Muscle of arm (tissue), 12 donors: ENCODE data around the gene CCDC134. TPM values are rescaled to one million over a fixed set of nuclear protein-coding genes. Genes with fewer than 3 reads are reported as not detected.

Source experiments
- DNase-seq: peaks from one replicate; pipeline ENCODE4 v3.0.0-alpha.2; 2013
- polyA plus RNA-seq, 12 donors: library from polyadenylated mRNA; unstranded; fragments of 120-200 nt; gene quantifications; one replicate each; pipeline ENCODE4 v1.2.1, GENCODE V29; 2013; ENCODE audit not compliant: insufficient read length in 12 of 12

The CCDC134 gene
- polyA plus RNA-seq, 12 donors, result 7.6 to 21.0 (median 9.7) TPM; not detected in 1

- DNase-seq, result no peak
These were observed 75.2 kb downstream of the CCDC134 start for GRCh38 chr22:41875531-41876270.

Other genes starting within 250 kb of the CCDC134 start
- 10 to 100 TPM in 1 of 12 donors, 1 to 10 TPM in 10, not detected in 1; 2.2 to 10.0 (median 4.9) TPM for gene CSDC2, start 239.7 kb upstream of the CCDC134 start, polyA plus RNA-seq
- gene PMM1, start 210.8 kb upstream of the CCDC134 start, polyA plus RNA-seq, result 10 to 100 TPM in 11 of 12 donors, not detected in 1; 20.4 to 26.9 (median 23.1) TPM
- 10 to 100 TPM in 11 of 12 donors, not detected in 1; 18.9 to 39.1 (median 22.4) TPM for gene DESI1, start 179.6 kb upstream of the CCDC134 start, polyA plus RNA-seq
- gene XRCC6, start 179.4 kb upstream of the CCDC134 start, polyA plus RNA-seq, result 100 to 1,000 TPM in 11 of 12 donors, not detected in 1; 205 to 311 (median 221) TPM
- 100 to 1,000 TPM in 7 of 12 donors, 10 to 100 TPM in 4, not detected in 1; 83.7 to 123 (median 106) TPM for gene SNU13, start 111.8 kb upstream of the CCDC134 start, polyA plus RNA-seq
- gene MEI1, start 101.2 kb upstream of the CCDC134 start, polyA plus RNA-seq, result 1 to 10 TPM in 5 of 12 donors, under 1 TPM in 5, not detected in 2; 0.54 to 2.1 (median 0.98) TPM
- gene SREBF2, start 32.4 kb downstream of the CCDC134 start, polyA plus RNA-seq, result 100 to 1,000 TPM in 1 of 12 donors, 10 to 100 TPM in 10, not detected in 1; 68.0 to 110 (median 86.1) TPM
- under 1 TPM in 3 of 12 donors, not detected in 9; 0.13 to 0.40 (median 0.17) TPM for gene SHISA8, start 114.4 kb downstream of the CCDC134 start, polyA plus RNA-seq
- gene TNFRSF13C, start 126.1 kb downstream of the CCDC134 start, polyA plus RNA-seq, result 1 to 10 TPM in 8 of 12 donors, under 1 TPM in 2, not detected in 2; 0.70 to 4.4 (median 1.2) TPM
- gene CENPM, start 146.5 kb downstream of the CCDC134 start, polyA plus RNA-seq, result 1 to 10 TPM in 10 of 12 donors, not detected in 2; 4.5 to 9.3 (median 6.1) TPM
- gene SEPTIN3, start 168.8 kb downstream of the CCDC134 start, polyA plus RNA-seq, result 1 to 10 TPM in 9 of 12 donors, under 1 TPM in 2, not detected in 1; 0.60 to 4.3 (median 1.2) TPM
- gene WBP2NL, start 198.1 kb downstream of the CCDC134 start, polyA plus RNA-seq, result 1 to 10 TPM in 7 of 12 donors, under 1 TPM in 3, not detected in 2; 0.50 to 4.1 (median 1.6) TPM